ENCODE measurements around the gene AXL.

The AXL gene

GRCh38 chr19:41274802-41275201 is 55.8 kb downstream of the AXL start:
- TF ChIP-seq SIN3A (IDR thresholded peaks at IDR 0.05; ENCODE audit: borderline replicate concordance, insufficient read depth, low read length) (no peak), POLR2AphosphoS5 (IDR thresholded peaks at IDR 0.05; ENCODE audit: low read depth, low read length) (no peak), TAF1 (IDR thresholded peaks at IDR 0.05; ENCODE audit: borderline replicate concordance, insufficient read depth, low read length) (no peak)

- TF ChIP-seq REST (IDR thresholded peaks at IDR 0.05; ENCODE audit: insufficient read depth in 1 of 2, low read depth in 2 of 2, low read length in 2 of 2): no peak
- no peak for TF ChIP-seq FOXP2 (optimal IDR thresholded peaks at IDR 0.05; ENCODE audit: borderline replicate concordance, extremely low read depth, extremely low read length, insufficient read depth)
- no peak for TF ChIP-seq SIN3A (IDR thresholded peaks at IDR 0.05; ENCODE audit: borderline replicate concordance, insufficient read depth, low read length)
- no peak for TF ChIP-seq TAF1 (IDR thresholded peaks at IDR 0.05; ENCODE audit: borderline replicate concordance, insufficient read depth, low read length)
- no peak for TF ChIP-seq POLR2AphosphoS5 (IDR thresholded peaks at IDR 0.05; ENCODE audit: low read depth, low read length)
These were observed 57.2 kb downstream of the AXL start for GRCh38 chr19:41276231-41276630.

GRCh38 chr19:41278478-41278877 is 59.5 kb downstream of the AXL start:
- TF ChIP-seq POLR2AphosphoS5 (IDR thresholded peaks at IDR 0.05; ENCODE audit: low read depth, low read length) (no peak), SIN3A (IDR thresholded peaks at IDR 0.05; ENCODE audit: borderline replicate concordance, insufficient read depth, low read length) (no peak), FOXP2 (optimal IDR thresholded peaks at IDR 0.05; ENCODE audit: borderline replicate concordance, extremely low read depth, extremely low read length, insufficient read depth) (no peak), REST (IDR thresholded peaks at IDR 0.05; ENCODE audit: insufficient read depth in 1 of 2, low read depth in 2 of 2, low read length in 2 of 2) (no peak), TAF1 (IDR thresholded peaks at IDR 0.05; ENCODE audit: borderline replicate concordance, insufficient read depth, low read length) (no peak)

- TF ChIP-seq REST (IDR thresholded peaks at IDR 0.05; ENCODE audit: insufficient read depth in 1 of 2, low read depth in 2 of 2, low read length in 2 of 2) (no peak), FOXP2 (optimal IDR thresholded peaks at IDR 0.05; ENCODE audit: borderline replicate concordance, extremely low read depth, extremely low read length, insufficient read depth) (no peak), SIN3A (IDR thresholded peaks at IDR 0.05; ENCODE audit: borderline replicate concordance, insufficient read depth, low read length) (no peak), POLR2AphosphoS5 (IDR thresholded peaks at IDR 0.05; ENCODE audit: low read depth, low read length) (no peak), TAF1 (IDR thresholded peaks at IDR 0.05; ENCODE audit: borderline replicate concordance, insufficient read depth, low read length) (no peak)
These were observed 69.9 kb downstream of the AXL start for GRCh38 chr19:41288673-41289530.

GRCh38 chr19:41294393-41294792 is 75.4 kb downstream of the AXL start:
- TF ChIP-seq POLR2AphosphoS5 (IDR thresholded peaks at IDR 0.05; ENCODE audit: low read depth, low read length): no peak
- TF ChIP-seq SIN3A (IDR thresholded peaks at IDR 0.05; ENCODE audit: borderline replicate concordance, insufficient read depth, low read length): no peak
- TF ChIP-seq FOXP2 (optimal IDR thresholded peaks at IDR 0.05; ENCODE audit: borderline replicate concordance, extremely low read depth, extremely low read length, insufficient read depth): no peak
- no peak for TF ChIP-seq TAF1 (IDR thresholded peaks at IDR 0.05; ENCODE audit: borderline replicate concordance, insufficient read depth, low read length)
- no peak for TF ChIP-seq REST (IDR thresholded peaks at IDR 0.05; ENCODE audit: insufficient read depth in 1 of 2, low read depth in 2 of 2, low read length in 2 of 2)
